Fibroblast of skin of back (primary cell): Measurements from ENCODE around the gene KCNE4. TPM values are rescaled to one million over a fixed set of nuclear protein-coding genes. Genes with fewer than 3 reads are reported as not detected.

Experiments used
- DNase-seq: peaks from one replicate; pipeline ENCODE4 v3.0.0-alpha.2; 2013
- polyA plus RNA-seq, 2 experiments: library from polyadenylated mRNA; unstranded; fragments of 120-200 nt; gene quantifications; one replicate each; pipeline ENCODE4 v1.2.1, GENCODE V29; 2013; ENCODE audit not compliant: insufficient read length in 2 of 2

The KCNE4 gene, protein sequence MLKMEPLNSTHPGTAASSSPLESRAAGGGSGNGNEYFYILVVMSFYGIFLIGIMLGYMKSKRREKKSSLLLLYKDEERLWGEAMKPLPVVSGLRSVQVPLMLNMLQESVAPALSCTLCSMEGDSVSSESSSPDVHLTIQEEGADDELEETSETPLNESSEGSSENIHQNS
- 54.4 TPM for polyA plus RNA-seq (2013, experiment 1 of 2; ENCODE audit: insufficient read length)
- polyA plus RNA-seq (2013, experiment 2 of 2; ENCODE audit: insufficient read length), result 60.5 TPM

DNA sequence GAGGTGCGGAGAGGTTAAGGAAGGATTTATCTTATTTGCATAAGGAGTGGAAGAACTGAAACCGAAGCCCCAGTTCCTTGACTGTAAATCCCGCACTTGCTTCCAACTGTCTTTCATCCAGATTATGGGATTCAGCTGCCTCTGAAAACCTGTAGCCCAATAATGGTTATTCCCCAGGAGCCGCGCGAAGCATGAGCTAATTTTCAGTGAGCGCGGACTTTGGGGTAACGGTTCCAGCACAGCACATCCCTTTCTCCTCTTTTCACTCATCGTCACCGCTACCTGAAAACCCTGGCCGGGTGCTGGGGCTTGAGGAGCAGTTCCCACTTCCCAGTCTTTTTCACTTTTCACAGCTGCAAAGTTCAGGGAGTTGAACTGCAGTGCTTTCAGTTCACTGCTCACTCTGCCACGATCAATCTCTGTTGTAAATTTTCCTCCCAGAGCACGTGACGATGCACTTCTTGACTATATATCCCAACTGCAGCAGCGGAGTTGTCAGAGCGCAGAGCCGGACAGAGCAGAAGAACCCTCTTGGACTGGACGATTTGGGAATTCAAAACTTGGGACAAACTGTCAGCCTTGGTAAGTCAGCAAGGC, at the start of gene KCNE4:
TSS of gene KCNE4 (plus strand) at position 498 of the 597 bp plus-strand sequence. CDS start 641 bp downstream, outside the sequence.
- DNase-seq, result peak; percentile 89

DNA sequence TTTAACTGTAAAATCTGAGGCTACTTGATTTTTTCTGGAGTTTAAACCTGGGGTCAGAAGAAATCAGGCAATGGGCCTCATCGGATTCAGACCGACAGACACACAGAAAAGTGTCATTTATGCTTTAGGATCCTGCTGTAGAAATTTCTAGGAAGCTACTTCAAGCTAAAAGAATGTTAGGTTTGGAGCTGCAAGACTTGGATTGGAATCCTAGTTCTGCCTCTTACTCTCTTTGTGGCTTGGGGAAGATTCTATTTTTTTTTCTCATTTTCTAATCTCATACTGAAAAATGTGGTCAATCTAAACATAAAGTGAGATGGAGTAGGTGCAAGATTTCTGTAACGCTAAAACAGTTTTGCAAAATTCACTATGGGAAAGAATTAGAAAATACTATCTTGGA, 48.8 kb upstream of the KCNE4 start:
- DNase-seq, result peak; percentile 64

DNA sequence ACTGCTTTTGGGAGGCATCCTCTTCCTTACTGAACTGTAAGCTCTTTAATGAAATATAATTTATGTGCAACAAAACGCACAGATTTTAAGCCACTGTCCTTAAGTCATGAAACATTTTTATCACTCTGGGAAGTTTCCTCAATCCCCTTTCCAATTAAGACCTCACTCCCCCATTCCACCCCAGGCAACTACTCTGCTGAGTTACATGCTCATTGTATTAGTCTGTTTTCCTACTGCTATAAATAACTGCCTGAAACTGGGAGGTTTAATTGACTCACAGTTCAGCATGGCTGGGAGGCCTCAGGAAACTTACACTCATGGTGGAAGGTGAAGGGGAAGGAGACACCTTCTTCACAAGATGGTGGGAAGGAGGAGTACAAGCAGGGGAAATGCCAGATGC, 46.5 kb upstream of the KCNE4 start:
- DNase-seq, result peak; percentile 50

DNA sequence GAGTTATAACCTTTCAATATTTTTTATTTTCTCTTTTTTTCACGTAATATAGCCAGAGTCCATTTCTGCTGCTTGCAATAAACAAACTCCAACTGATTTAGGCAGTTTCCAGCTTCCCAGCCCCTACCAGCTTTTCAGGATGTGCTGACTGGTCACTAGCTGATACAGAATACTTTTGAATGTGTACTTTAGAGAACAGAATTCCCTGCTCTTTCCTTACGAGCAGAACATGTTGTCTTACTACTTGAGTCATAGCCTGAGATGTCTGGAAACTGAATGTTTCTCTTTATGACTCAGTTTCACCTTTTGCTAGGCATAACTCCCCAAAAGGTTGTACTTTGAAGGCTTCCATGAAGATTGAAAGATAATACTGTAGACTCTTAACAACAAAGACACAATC, 44.5 kb upstream of the KCNE4 start:
- DNase-seq, result peak; percentile 93

DNA sequence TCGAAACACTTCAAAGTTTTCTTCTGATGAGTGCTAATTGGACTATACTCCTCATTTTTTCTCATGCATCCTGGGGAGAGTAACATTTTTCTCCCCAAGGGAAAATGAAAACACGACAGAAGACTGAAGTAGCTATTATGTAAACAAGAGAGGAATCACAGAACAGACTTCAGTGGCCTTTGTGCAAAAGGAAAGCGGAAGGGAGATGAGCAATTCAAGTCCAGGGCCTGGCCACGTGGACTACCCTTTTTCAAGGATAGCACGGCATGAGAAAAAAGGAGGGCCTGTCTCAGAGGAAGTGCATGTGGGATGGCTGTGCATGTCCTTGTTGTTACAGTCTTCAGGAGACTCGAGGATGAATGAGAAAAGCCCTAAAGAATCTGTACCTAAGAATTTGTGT, 43.8 kb upstream of the KCNE4 start:
- peak; percentile 96 for DNase-seq

DNA sequence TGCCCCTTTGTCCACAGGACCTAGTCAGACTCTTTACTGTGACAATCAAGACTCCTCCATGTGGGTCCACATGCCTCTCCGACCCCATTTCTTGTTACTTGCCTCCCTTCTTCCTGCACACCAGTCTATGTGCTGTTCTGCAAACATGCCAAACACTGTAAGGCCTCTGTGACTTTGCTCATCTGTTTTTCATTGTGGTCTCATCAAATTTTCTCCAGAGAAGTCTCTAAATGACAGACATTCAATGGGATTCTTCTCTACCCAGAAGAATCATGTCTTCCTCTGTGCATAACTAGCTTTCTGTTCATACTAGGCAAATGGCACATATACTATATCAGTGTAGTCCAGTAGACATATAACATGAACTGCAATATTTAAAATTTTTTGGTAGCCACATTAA, 43.0 kb upstream of the KCNE4 start:
- DNase-seq, result peak; percentile 69

DNA sequence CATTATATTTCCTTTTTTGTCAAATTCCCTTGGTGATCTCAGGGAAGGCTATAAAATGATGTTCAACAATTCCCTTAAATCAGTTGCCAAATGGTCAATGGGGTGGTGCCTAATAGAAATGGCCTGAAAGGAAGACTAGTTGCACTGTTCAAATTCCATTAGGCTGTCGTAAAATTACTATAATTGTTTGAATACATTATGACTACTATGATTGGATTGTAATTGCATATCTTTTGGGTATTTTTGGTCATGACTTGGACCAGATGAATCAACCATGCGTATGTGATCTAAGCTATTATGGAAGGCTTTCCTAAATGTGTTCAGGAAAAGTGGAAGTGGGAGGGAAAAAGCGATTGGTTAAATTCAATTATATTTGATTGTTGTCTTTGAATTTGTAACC, 41.3 kb upstream of the KCNE4 start:
- peak; percentile 96 for DNase-seq

DNA sequence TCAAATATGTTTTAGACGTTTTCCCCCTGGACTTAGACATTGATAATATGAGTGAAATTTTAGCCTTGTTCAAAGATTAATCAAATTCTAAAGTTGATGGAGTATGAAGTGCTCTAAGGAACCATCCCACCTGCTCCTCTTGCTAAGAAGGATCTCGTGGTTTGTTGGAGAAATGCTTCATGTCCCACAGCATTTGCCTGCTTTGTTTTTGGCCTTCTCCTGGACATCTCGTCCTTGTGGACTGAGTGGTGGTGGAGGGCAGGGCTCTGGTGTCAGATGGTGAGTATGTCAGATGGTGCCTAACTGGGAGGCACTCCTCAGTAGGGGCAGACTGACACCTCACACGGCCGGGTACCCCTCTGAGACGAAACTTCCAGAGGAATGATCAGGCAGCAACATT, 39.7 kb upstream of the KCNE4 start:
- DNase-seq, result no peak

DNA sequence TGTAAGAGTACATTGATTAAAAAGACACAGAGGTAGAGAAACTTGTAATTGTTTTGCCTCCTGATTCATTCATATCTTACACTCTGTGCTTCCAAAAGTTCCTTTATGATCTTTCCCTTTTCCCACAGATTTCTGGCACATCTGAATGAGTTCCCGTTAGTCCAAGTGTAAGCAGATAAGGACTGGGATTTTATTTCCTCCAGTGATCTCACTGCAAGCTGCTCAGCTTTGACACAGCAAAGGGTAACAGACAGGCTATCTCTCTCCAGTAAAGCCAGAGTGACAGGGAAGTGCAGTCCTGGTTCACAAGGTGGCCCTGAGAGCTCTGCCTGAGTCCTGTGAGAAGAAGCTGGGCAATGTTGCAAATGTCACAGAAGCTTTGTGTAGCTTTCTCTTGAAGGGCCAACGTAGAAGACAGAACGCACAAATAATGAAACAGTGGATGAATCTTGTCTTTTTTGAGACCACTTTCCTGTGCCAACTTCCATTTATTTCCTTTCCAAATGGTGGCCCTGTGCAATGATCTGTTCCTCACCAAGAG, 32.5 kb upstream of the KCNE4 start:
- DNase-seq, result no peak

DNA sequence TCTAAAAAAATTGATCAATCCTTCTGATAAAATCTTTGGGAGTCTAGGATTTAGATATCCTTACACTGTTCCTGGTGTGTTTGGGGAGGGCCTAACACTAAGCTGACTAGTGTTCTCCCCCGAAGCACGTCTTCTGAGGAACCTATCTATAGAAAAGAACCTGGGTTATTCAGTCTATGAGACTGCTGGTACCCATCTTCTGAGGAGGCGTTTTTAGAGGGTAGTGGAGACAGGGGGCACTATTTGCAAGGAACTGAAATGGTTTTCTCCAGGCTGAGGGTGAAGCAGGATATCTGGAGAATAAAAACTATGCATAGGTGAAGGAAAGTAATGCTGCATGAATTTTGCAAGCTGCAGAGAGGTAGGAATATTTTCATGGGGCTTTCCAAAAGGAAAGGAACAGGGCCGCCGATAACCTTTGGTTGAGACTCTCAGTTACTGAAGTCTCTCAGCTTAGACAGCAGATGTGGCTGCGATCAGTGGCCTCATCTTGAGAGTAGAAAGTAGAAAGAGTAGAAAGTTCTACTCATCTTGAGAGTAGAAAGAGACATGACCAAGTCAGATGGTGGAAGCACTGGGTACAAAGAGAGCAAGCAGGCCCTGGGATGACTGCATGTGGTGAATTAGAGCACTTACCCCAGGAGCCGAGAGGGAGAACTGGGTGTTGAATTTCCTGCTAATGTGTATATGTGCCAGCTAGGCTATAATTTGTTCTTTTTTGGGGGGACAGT, 31.8 kb upstream of the KCNE4 start:
- DNase-seq, result no peak

DNA sequence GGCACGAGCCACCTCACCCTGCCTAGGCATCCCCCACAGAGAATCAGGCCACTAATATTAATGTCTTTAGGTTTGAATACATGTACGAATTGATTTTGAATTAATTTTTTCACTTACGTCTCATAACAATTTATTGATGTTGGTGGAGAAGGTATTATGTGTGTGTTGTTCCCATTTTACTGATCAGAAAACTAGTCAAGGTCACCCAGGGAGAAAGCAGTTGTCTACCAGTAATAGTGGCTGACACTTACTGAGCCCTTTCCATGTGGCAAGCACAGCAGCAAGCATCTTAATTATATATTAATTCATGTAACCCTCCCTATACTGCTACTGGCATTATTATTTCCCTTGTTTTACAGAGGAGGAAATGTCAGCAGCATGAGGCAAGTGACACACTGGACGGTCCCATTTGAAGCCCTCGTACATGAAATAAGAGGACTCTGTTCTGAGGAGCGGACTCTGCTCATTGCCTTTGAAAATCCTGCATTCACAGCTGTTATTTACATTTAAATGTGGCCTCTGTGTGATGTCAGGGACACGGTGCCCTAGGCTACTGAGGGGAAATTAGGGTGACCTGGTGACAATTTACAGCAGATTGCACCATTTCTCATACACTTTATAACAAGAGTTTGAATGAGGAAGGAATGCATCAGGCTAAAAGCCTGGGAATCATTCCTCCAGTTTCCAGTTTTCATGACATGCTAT, 30.9 kb upstream of the KCNE4 start:
- DNase-seq, result no peak

DNA sequence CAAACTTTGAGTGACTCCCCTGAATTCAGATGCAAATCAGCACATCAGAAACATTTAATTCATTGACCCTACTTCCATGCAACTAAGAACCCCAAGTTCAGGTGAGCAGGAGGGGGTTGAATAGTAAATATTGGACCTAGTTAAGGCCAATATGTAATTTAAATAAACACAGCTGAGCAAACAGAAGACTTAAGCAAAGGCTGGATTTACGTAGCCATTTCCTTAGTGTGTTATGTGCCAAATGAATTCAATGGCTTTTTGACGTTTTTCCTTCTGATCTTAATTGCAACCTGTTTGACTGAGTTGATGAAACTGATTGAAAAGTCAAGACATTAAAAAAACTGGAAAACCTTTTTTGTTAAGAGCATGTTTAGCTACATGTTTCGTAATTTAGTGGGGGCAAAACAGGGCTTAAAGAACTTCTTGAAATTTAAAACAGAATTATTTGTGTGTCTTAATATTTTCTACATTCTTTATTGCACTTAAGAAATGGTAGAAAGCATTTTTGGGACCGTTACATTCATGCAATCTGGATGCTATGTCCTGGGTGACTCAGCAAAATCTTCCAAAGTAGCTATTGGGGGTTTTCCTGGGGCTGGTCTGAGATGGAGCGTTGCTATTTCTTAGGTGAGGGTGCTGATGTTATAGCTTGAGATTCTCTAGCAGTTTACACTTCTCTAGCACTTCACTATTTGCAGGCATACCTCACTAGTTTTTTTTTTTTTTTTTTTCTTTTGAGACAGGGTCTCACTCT, 25.5 kb upstream of the KCNE4 start:
- DNase-seq, result peak; percentile 61

DNA sequence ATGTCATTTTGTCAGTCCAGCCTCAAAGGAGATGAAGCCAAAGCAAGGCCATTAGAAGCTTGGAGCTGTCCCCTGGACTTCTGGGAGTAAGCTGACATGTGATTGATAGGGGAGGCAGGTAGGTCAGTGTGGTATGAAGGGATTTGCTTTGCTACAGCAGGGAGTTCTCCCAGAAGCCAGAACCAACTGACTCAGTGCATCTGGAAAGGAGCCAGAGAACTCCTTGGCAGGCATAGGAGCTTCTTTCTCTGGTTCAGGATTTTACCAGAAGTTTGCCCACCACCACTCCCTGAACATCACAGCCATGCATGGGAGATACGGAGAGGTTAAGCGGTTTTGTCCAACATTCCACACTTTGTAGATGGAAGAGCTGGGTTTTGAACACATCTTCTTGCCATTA, 24.5 kb upstream of the KCNE4 start:
- peak; percentile 78 for DNase-seq

DNA sequence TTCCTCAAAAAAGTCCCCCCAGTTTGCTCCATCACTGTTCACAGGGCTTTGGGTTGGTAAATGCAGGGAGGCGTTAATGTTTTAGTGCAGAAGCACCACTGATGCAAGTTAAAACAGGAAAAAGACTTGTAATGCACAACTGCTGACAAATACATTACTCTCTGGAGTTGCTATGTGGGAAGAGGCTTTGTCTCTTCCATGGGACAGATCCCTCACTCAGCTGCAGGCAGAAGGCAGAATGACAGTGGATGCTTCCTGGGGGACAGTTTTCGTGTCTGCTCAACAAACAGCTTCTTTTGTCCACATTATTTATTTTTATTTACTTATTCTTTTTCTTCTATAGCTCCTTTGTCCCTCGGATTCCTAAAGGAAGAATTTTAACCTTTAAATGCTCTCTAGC, 22.7 kb upstream of the KCNE4 start:
- no peak for DNase-seq

DNA sequence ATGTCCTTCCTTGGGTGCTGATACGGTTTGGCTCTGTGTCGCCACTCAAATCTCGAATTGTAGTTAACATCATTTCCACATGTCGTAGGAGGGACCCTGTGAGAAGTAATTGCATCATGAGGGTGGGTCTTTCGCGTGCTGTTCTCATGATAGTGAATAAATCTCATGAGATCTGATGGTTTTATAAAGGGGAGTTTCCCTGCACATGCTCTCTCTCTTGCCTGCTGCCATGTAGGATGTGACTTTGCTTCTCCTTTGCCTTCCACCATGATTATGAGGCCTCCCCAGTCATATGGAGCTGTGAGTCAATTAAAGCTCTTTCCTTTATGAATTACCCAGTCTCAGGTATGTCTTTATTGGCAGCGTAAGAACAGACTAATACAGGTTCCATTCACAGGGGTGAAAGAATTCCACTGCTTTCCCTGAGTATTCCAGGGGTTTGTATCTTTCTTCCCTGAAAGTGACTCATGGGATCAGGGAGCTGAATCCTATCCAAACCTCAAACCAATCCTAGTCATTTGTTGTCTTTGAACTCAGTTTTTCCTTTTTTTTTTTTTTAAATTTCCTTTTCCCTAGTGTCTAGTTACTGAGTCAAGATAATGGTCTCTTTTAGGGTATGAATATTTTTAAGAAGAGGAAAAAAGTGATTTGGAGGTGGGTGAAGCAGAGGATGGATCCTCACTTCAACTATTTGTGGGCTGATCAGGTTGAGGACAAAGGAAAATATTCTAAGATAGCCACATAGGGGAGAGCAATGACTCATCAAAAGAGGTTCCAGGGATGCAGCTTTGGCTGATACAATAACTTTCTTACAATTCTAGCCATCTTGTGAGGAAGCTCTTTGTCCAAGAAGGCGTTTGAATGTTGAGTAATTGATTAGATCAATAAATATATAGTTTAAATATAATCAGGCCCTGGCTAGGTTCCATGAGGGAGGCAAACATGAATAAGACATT, 19.5 kb upstream of the KCNE4 start:
- peak; percentile 85 for DNase-seq

DNA sequence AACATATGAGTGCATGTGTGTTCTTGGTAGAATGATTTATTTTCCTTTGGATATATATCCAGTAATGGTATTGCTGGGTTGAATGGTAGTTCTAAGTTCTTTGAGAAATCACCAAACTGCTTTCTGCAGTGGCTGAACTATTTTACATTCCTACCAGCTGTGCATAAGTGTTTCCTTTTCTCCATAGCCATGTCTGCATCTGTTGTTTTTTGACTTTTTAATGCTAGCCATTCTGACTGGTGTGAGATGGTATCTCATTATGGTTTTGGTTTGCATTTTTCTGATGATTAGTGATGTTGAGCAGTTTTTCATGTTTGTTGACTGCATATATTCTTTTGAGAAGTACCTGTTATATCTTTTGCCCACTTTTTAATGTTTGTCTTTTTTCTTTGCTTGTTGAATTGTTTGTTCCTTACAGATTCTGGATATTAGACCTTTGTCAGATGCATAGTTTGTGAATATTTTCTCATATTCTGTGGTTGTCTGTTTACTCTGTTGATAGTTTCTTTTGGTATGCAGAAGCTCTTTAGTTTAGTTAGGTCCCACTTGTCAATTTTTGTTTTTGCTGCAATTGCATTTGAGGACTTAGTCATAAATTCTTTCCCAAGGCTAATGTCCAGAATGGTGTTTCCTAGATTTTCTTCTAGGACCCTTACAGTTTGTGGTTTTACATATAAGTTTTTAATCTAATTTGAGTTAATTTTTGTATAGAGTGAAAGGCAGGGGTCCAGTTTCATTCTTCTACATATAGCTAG, 17.6 kb upstream of the KCNE4 start:
- DNase-seq, result peak; percentile 57

DNA sequence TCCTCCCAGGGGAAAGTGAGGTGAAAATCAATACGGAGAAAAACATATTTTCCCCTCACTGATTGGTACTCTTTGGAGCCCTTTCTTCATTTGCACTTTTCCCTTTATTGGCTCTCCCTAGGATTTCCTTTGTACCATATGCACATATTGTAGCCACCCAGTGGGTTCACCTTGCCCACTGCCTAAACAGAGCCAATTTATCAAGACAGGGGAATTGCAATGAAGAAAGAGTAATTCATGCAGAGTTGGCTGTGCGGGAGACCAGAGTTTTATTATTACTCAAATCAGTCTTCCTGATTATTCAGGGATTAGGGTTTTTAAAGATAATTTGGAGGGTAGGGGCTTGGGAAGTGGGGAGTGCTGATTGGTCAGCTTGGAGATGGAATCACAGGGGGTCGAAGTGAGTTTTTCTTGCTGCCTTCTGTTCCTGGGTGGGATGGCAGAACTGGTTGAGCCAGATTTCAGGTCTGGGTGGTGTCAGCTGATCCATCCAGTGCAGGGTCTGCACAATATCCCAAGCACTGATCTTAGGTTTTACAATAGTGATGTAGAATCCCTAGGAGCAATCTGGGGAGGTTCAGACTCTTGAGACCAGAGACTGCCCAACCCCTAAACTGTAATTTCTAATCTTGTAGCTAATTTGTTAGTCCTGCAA, 15.1 kb upstream of the KCNE4 start:
- no peak for DNase-seq

DNA sequence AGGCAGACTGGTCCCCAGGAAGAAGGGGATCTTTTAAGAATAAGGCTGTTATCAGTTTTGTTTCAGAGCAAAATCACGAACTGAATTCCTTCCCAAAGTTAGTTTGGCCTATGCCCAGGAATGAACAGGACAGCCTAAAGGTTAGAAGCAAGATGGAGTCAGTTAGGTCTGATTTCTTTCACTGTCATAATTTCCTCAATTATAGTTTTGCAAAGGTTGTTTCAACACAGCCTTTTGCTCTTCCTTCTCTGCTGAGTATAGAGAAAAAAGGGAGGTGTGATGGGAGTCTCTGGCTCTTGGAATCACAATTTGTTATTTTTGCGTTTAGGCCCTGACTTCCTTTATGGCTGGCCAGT, 14.6 kb upstream of the KCNE4 start:
- no peak for DNase-seq

DNA sequence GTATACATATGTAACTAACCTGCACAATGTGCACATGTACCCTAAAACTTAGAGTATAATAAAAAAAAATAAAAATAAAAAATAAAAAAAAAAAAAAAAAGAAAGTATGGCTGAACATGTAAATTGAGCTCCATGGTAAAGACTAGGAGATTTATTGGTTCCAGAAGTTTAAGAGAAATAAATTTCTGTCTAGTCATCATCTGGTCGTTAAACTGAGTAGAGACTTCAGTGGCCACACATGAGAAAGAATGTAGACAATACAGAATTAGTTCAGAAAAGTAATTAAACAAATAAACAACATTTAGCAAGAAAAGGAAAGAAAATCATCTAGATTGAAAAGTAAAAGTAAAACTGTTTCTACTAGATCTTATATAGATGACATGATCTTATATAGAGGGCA, 12.4 kb upstream of the KCNE4 start:
- DNase-seq, result no peak

DNA sequence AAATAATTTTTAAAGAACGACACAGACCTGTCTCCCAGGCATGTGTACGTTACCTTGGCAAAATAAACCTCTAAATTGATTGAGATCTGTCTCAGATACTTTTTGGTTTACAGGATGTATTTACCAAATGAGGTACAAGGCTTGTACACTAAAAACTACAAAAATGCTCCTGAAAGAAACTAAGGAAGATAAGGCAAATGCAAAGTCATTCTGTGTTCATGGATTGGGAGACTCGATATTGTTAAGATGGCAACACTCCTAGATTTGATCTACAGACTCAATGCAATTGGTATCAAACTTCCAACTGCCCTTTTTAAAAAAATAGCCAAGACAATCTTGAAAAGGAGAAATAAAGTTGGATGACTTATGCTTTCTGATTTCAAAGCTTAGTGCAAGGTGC, 11.5 kb upstream of the KCNE4 start:
- no peak for DNase-seq
